Activated T-cell treated with anti-CD3 and anti-CD28 coated beads, Interleukin-2, amount 50 U/mL, for 24 hours (primary cell): ENCODE measurements around the gene HEATR5B.
"Not testable (repeated sequence)": the region's sequence is repeated elsewhere in the genome, so short reads cannot be mapped to it uniquely, and the experiment has no call there.

Experiments
- DNase-seq: peaks from one replicate; pipeline ENCODE4 v3.0.0-alpha.2; 2020
- H3K27ac Mint-ChIP-seq: 2 replicates; pipeline ENCODE4 v1.8.0; 2020; ENCODE audit warnings: mild to moderate bottlenecking, mixed read lengths
- H3K27me3 Mint-ChIP-seq: 2 replicates; pipeline ENCODE4 v1.8.0; 2020; ENCODE audit warnings: mixed read lengths
- H3K36me3 Mint-ChIP-seq: 2 replicates; pipeline ENCODE4 v1.8.0; 2020; ENCODE audit warnings: low read depth, mixed read lengths
- H3K4me1 Mint-ChIP-seq: 2 replicates; pipeline ENCODE4 v1.8.0; 2020; ENCODE audit warnings: low read depth, mixed read lengths
- H3K4me3 Mint-ChIP-seq: 2 replicates; pipeline ENCODE4 v1.8.0; 2020; ENCODE audit warnings: mild to moderate bottlenecking, moderate library complexity, mixed read lengths
- H3K9me3 Mint-ChIP-seq: 2 replicates; pipeline ENCODE4 v1.8.0; 2020; ENCODE audit warnings: mixed read lengths

HEATR5B gene

DNA sequence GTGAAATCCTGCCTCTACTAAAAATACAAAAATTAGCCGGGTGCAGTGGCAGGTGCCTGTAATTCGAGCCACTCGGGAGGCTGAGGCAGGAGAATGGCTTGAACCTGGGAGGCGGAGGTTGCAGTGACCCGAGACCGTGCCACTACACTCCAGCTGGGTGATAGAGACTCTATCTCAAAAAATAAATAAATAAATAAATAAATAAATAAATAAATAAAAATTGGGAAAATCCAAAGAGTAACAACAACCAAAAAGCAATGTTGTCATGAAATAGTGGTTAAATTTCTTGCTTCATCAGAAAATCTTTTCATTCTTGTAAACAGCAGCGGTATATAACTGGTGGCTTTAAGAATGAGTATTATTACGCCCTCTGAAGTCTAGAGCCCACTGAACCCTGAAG lies 54.4 kb downstream of the HEATR5B start:
- Mint-ChIP-seq H3K9me3 (no peaks in the 10 kb centered on the region), H3K27me3 (no peaks in the 10 kb centered on the region), H3K4me1 (no peaks in the 10 kb centered on the region), H3K27ac (no peak overlapping the region), H3K4me3 (no peak overlapping the region), H3K36me3 (peaks cover 62% of the 10 kb centered on the region)
- no peak for DNase-seq

DNA sequence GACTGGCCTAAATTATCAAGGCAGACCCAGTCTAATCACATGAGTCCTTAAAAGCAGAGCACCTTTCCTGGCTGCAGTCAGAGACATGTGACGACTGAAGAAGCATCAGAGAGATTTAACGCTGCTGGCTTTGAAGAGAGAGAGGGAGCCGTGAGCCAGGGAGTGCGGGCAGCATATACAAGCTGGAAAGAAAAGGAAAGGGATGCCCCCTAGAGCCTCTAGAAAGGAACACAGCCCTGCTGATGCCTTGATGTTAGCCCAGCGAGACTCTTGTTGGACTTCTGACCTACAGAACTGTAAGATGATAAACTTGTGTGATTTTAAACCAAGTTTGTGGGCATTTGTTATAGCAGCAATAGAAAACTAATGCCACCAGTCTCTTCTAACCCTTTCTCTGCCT lies 58.1 kb downstream of the HEATR5B start:
- H3K9me3 Mint-ChIP-seq, result no peaks in the 10 kb centered on the region
- no peaks in the 10 kb centered on the region for H3K27me3 Mint-ChIP-seq
- H3K36me3 Mint-ChIP-seq, result peaks cover 68% of the 10 kb centered on the region
- DNase-seq, result no peak
- no peaks in the 10 kb centered on the region for H3K4me1 Mint-ChIP-seq
- no peak overlapping the region for H3K27ac Mint-ChIP-seq
- H3K4me3 Mint-ChIP-seq, result no peak overlapping the region

DNA sequence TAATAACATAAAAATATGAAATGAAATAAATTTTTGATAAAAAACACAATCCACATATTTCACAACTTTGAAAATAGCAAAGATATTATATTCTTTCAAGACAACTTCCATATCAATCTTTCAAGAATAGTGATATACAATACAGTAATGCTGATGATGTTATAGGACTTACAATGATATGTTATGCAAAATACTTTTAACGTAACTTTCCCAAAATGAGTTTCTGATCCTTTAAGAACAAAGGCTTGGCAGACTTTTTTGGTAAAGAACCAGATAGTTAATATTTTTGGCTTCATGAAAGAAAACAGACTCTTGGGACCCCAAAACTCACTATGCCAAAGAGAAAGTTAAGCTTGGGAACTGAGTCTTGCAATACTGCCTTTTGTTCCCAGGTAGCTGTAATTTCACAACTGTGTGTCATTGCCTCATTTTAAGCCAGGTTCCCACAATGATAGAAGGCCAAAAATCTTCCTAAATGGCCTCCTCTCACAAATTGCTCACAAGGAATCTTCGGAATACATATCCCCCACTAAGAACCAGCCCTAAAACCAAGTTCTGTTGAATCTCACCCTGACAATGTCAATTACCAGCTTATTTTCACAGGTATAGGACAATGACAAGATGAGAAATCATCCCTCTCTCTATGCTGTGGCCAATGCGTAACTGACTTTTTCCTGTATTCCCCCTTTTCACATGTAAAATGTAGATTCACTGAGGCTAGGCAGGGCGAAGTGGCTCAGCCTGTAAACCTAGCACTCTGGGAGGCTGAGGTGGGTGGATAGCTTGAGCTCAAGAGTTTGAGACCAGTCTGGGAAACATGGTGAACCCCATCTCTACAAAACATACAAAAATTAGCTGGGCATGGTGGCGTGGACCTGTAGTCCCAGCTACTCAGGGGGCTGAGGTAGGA lies 63.0 kb downstream of the HEATR5B start:
- no peaks in the 10 kb centered on the region for H3K4me1 Mint-ChIP-seq
- H3K27ac Mint-ChIP-seq, result peak overlapping the region; percentile 44
- H3K9me3 Mint-ChIP-seq, result no peaks in the 10 kb centered on the region
- H3K36me3 Mint-ChIP-seq, result peaks cover 79% of the 10 kb centered on the region
- no peaks in the 10 kb centered on the region for H3K27me3 Mint-ChIP-seq
- no peak for DNase-seq
- no peak overlapping the region for H3K4me3 Mint-ChIP-seq

DNA sequence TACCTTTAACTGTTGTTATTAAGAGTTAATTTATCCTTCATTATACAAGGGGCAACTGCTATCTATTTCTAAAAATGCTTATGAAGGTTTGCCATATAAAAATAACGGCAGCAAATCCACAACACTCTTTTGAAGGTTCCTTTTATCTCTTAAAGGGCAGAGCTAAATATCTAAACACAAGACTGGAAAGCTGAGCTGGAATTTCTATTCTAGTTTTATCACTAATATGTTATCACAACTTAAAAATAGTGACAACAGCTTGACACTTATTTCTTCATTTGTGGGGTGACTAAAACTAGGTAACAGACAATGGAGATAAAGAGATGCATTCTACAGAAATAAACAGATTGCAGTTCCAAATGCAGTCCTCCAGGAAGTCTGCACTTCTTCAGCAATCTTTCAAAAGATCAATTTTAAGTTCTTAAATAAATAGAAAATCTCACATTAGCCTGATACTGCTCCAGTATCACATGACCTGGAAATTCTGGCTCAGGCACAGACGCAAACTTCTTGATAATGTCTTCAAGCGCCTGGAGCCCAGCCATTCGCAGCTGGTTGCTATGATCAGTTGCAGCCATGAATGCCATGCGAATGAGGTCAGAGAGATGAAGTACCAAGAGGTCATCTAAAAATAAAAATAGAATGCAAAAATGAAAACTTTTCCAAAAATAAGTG lies 63.8 kb downstream of the HEATR5B start:
- peak overlapping the region; percentile 8 for H3K27ac Mint-ChIP-seq
- no peaks in the 10 kb centered on the region for H3K4me1 Mint-ChIP-seq
- peaks cover 79% of the 10 kb centered on the region for H3K36me3 Mint-ChIP-seq
- no peak overlapping the region for H3K4me3 Mint-ChIP-seq
- H3K9me3 Mint-ChIP-seq, result no peaks in the 10 kb centered on the region
- no peak for DNase-seq
- no peaks in the 10 kb centered on the region for H3K27me3 Mint-ChIP-seq

DNA sequence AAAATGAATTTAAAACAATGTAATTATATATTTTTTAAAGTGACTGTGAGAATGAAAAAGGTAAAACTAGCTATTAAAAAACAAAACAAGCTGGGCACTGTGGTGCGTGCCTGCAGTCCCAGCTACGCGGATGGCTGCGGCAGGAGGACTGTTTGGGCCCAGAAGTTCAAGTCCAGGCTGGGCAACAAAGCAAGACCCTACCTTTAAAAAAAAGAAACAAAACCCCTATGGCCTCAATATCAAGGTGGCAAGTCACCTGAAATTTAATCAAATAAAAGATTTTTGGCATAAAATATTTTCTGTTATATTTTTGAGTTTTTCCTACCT lies 70.9 kb downstream of the HEATR5B start:
- Mint-ChIP-seq H3K27ac (no peak overlapping the region), H3K27me3 (no peaks in the 10 kb centered on the region), H3K36me3 (peaks cover 70% of the 10 kb centered on the region)

DNA sequence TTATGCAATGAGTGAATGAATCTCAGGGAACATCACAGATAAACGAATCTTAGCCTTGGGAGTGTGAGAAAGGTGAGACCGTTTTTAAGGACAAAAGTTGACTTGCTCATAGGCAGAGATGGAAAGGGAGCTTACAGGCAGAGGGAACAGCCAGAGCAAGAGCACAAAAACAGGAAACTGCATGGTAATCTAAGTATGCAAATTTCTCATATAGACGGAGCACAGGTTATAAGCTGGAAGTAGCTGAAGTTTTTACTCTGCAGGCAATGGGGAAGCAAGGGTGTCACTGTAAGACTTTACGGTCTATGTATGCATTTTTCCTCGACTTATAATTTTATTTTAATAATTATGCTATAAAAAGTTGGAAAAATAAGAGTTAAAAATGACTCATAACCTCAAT lies 73.0 kb downstream of the HEATR5B start:
- Mint-ChIP-seq H3K4me3 (no peak overlapping the region), H3K9me3 (no peaks in the 10 kb centered on the region), H3K27ac (peak overlapping the region; percentile 32), H3K27me3 (no peaks in the 10 kb centered on the region), H3K4me1 (peaks cover 11% of the 10 kb centered on the region), H3K36me3 (peaks cover 68% of the 10 kb centered on the region)
- DNase-seq, result no peak

More for the DNA sequence above, 70.9 kb downstream of the HEATR5B start:
- DNase-seq, result no peak
- no peak overlapping the region for H3K4me3 Mint-ChIP-seq
- H3K4me1 Mint-ChIP-seq, result peaks cover 11% of the 10 kb centered on the region
- no peaks in the 10 kb centered on the region for H3K9me3 Mint-ChIP-seq

DNA sequence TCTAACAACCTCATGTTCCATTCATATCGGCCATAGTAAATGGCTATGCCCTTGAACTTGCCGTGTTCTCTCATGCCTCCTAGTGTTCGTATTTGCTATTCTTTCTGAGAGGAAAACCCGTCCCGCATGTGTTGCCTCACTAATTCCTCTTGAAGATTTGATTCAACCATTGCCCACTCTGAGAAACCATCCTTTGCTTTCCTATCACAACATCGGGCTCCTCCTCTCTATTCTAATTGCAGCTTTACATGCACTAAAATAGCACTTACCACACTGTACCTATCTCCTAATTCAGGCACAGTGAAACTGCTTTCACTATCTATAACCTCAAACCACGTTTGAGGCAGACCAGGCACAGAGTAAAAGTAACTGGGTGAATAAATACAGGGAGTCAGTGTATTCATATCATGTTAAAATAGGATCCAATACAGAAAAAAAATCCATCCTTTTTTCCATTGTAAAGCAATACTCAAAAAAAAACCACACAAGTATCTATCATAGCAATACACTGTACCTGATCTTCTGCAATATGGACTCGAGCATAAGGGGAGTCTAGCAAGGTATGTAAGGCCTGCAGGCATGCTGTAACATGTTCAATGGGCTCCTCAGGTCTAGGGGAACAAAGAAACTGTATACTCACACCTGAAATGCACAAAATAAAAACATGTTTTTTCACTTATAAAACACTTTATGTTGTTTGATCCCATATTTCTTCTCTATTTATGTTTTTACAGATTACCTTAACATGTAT lies 78.9 kb downstream of the HEATR5B start:
- no peaks in the 10 kb centered on the region for H3K9me3 Mint-ChIP-seq
- peaks cover 7% of the 10 kb centered on the region for H3K4me1 Mint-ChIP-seq
- no peaks in the 10 kb centered on the region for H3K27me3 Mint-ChIP-seq
- peaks cover 76% of the 10 kb centered on the region for H3K36me3 Mint-ChIP-seq
- peak overlapping the region; percentile 32 for H3K27ac Mint-ChIP-seq
- H3K4me3 Mint-ChIP-seq, result no peak overlapping the region
- DNase-seq, result no peak

DNA sequence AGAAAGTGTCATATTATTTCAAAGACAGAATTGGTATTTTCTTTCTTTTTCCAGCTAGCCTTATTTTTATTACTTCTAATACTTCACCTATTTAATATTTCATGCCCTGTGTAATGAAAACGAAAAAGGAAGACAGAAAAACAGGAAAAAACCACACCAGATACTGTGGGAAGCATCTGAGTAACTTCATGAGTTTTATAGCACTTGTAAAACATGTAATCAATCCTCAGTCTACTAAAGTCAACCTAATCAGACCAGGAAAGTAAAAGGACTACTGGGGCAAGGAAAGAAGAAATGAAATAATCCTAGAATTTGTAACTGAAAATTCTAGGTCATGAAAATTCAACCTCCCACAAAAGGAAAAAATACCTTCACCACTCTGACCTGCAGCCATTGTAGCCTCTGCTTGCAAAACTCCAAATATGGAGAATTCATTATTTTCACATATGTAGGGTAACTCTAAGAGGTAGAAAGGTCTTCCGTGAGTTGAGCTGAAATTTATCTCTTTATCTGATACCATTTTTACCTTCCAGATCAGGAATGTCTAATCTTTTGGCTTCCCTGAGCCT lies 83.1 kb downstream of the HEATR5B start:
- H3K27me3 Mint-ChIP-seq, result no peaks in the 10 kb centered on the region
- peaks cover 78% of the 10 kb centered on the region for H3K36me3 Mint-ChIP-seq
- no peak overlapping the region for H3K4me3 Mint-ChIP-seq
- no peaks in the 10 kb centered on the region for H3K9me3 Mint-ChIP-seq
- H3K27ac Mint-ChIP-seq, result no peak overlapping the region
- H3K4me1 Mint-ChIP-seq, result peaks cover 7% of the 10 kb centered on the region
- no peak for DNase-seq

DNA sequence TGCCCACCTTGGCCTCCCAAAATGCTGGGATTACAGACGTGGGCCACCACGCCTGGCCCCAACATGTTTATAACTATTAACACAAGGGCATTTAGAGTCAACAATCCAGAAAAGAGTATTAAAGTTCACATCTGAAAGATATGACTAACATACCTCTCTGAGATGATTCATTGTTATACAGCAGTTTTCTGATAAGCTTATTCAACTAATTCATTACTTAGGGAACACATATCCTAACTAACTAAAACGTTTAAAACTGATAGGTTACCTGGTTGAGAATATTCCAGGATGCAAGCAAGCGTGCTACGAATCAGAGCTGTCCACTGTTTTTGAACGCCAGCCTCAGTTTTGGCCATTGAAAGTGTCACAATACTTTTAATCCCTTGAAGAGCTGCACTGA lies 83.9 kb downstream of the HEATR5B start:
- Mint-ChIP-seq H3K27ac (no peak overlapping the region), H3K27me3 (no peaks in the 10 kb centered on the region), H3K4me3 (no peak overlapping the region), H3K4me1 (peaks cover 6% of the 10 kb centered on the region), H3K36me3 (peaks cover 75% of the 10 kb centered on the region), H3K9me3 (no peaks in the 10 kb centered on the region)
- DNase-seq, result no peak

DNA sequence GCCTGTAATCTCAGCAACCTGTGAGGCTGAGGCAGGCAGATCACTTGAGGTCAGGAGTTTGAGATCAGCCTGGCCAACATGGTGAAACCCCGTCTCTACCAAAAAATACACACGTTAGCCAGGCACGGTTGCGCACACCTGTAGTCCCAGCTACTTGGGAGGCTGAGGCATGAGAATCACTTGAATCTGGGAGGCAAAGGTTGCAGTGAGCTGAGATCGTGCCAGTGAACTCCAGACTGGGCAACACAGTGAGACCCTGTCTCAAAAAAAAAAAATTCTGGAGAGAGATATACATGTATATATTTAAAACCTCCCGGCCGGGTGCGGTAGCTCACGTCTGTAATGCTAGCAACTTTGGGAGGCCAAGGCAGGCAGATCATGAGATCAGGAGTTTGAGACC lies 84.8 kb downstream of the HEATR5B start:
- H3K27ac Mint-ChIP-seq, H3K4me1 Mint-ChIP-seq, DNase-seq, H3K27me3 Mint-ChIP-seq, H3K9me3 Mint-ChIP-seq, H3K4me3 Mint-ChIP-seq: not testable (repeated sequence)
- H3K36me3 Mint-ChIP-seq, result peaks cover 66% of the 10 kb centered on the region

DNA sequence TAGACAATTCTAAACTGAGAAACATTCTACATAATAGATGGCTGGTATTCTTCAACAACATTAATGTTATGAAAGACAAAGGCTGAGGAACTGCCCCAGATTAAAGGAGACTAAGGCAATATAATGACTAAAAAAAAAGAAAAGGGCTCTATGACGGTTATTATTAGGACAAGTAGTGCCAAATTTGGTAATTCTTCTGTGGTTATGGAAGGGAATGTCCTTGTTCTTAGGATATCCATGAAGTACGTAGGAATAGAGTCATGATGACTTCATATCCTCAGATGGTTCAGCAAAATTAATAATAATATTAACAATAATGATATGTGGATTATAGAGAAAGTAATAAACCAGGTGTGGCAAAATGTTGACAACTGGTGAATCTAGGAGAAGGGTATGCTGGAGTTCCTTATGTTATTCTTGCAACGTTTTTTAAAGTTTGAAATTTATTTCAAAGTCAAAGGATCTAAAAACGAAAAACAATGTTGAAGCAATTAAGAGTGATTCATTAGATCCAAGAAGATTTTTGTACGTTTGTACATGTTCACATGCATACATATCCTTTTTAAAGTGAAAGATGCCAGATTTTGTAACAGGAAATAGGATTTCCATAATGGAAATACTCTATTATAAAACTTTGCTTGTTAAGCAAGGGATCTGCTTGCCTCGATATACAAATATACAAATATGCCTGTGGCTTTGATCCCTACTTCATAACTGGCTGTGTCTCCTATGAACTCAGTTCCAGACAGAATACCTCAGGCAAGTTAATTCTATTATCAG lies 90.1 kb downstream of the HEATR5B start:
- Mint-ChIP-seq H3K27ac (no peak overlapping the region), H3K27me3 (no peaks in the 10 kb centered on the region), H3K4me1 (no peaks in the 10 kb centered on the region), H3K4me3 (no peak overlapping the region), H3K36me3 (peaks cover 40% of the 10 kb centered on the region), H3K9me3 (no peaks in the 10 kb centered on the region)
- no peak for DNase-seq

DNA sequence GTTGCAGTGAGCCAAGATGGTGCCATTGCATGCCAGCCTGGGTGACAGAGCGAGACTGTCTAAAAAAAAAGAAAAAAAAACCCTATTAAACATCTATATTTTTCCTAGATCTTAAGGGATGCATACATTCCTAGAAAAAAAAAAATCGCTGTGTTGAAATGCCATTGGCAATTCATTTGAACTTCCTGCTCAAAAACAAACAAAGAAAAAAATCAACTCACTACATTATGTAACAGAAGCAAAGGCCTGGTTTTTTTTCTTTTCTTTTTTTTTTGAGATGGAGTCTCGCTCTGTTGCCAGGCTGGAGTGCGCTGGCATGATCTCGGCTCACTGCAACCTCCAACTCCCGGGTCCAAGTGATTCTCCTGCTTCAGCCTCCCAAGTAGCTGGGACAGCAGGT lies 96.2 kb downstream of the HEATR5B start:
- H3K27me3 Mint-ChIP-seq, result no peaks in the 10 kb centered on the region
- H3K36me3 Mint-ChIP-seq, result peaks cover 39% of the 10 kb centered on the region
- no peaks in the 10 kb centered on the region for H3K4me1 Mint-ChIP-seq
- H3K4me3 Mint-ChIP-seq, result no peak overlapping the region
- no peak overlapping the region for H3K27ac Mint-ChIP-seq
- no peaks in the 10 kb centered on the region for H3K9me3 Mint-ChIP-seq
- DNase-seq, result no peak

DNA sequence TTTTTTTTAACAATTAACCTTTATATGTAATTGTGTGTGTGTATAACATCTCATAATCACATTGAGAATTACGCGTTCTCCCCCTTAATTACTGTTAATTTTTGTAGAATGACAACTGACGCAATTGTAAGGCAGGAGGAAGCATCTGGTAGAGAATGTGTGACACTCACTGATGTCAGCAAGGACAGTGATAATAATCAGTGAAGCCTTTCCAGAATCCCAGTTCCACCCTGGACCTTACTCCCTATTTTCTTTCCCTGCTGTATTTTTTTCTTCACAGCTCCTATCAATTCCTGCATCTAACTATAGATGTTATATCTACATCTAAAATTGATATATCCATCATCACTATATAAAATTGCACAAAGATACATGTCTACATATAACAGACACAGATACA lies 101.7 kb downstream of the HEATR5B start:
- Mint-ChIP-seq H3K27me3 (no peaks in the 10 kb centered on the region), H3K36me3 (peaks cover 45% of the 10 kb centered on the region), H3K27ac (no peak overlapping the region), H3K4me1 (no peaks in the 10 kb centered on the region), H3K4me3 (no peak overlapping the region), H3K9me3 (no peaks in the 10 kb centered on the region)
- no peak for DNase-seq

DNA sequence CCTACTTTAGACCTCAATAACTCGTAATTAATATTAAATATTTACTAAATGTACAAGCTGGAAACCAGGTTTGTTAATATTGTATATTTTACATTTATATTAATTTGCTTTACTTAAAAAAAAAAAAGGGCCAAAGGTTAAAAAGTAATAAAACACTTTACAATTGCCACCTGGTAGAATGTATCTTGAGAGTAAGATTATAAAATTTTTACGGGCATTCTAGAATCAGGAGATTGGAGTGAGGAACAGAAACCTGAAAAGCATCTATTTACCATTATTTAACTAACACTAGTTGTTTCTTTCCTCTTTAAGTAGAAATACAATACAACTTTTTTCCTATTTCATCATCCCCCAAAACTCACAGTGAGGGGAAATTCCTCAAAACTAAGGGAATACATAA lies 102.3 kb downstream of the HEATR5B start:
- DNase-seq, result no peak
- Mint-ChIP-seq H3K36me3 (peaks cover 42% of the 10 kb centered on the region), H3K27ac (no peak overlapping the region), H3K9me3 (no peaks in the 10 kb centered on the region), H3K4me3 (no peak overlapping the region), H3K4me1 (no peaks in the 10 kb centered on the region), H3K27me3 (no peaks in the 10 kb centered on the region)
